ENCODE measurements around the gene PRR16. TPM values are rescaled to one million over a fixed set of nuclear protein-coding genes. Genes with fewer than 3 reads are reported as not detected.

PRR16 gene
- total and polyA plus RNA-seq, 2 of the 13 experiments (the other 11 are each of a cell fraction or from before 2014, with no cell fraction given): not detected

DNA sequence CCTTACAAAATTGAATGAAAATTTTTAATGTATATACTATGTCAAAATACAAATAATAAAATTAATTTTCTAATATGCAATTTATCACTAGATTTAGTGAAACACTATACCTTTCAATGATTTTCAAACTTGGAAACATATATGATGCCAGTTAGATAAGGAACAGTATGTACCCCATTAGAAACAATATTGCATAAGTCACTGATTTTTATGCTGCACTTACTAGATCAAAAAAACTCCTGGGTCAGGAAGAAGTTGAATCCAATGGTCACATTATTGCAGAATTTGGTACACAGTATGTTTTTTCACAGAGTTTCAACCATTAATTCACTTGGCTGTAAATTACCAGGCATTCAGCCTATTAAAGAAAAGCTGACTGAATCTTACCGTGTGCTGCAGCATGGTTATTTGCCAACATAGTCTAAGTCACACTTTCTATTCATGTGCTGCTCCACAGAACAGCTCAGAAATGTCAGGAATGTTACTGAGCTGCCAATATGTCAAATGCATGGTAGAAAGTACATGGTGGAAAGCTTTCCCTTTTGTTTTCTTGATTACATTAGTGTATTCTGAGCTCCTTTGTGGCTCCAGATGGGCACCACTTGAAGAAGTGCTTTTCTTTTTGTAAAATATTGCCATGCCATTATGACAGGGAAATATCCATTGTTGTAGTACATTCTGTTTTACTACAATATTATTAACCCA lies 9.9 kb upstream of the PRR16 start (continued):
- no peak for TF ChIP-seq EP300 (IDR thresholded peaks at IDR 0.05; ENCODE audit: low read depth in 2 of 2, low read length in 2 of 2)
- TF ChIP-seq EP300 (CRISPR knock-in tag; IDR thresholded peaks at IDR 0.05; ENCODE audit: borderline replicate concordance): no peak
- no peak for TF ChIP-seq GATAD2A (CRISPR knock-in tag; IDR thresholded peaks at IDR 0.05)
- no peak for TF ChIP-seq ZNF34 (CRISPR knock-in tag; IDR thresholded peaks at IDR 0.05; ENCODE audit: borderline replicate concordance)
- TF ChIP-seq ASH2L (IDR thresholded peaks at IDR 0.05; ENCODE audit: insufficient read length, low read depth, low read length): no peak
- TF ChIP-seq SPEN (CRISPR knock-in tag; IDR thresholded peaks at IDR 0.05; ENCODE audit: low read depth): no peak
- TF ChIP-seq, protein P1, sequence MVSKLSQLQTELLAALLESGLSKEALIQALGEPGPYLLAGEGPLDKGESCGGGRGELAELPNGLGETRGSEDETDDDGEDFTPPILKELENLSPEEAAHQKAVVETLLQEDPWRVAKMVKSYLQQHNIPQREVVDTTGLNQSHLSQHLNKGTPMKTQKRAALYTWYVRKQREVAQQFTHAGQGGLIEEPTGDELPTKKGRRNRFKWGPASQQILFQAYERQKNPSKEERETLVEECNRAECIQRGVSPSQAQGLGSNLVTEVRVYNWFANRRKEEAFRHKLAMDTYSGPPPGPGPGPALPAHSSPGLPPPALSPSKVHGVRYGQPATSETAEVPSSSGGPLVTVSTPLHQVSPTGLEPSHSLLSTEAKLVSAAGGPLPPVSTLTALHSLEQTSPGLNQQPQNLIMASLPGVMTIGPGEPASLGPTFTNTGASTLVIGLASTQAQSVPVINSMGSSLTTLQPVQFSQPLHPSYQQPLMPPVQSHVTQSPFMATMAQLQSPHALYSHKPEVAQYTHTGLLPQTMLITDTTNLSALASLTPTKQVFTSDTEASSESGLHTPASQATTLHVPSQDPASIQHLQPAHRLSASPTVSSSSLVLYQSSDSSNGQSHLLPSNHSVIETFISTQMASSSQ (IDR thresholded peaks at IDR 0.05; ENCODE audit: low read depth): no peak
- TF ChIP-seq, protein P1 (CRISPR knock-in tag; IDR thresholded peaks at IDR 0.05; ENCODE audit: borderline replicate concordance): no peak
- no peak for TF ChIP-seq CCAR2 (optimal IDR thresholded peaks at IDR 0.05; ENCODE audit: low read depth, low read length)
